Stimulated activated memory B cell treated with anti-CD40 and anti-IgM and Interleukin-4, amounts not matched to agents 10 μg/mL and 1 μg/mL and 100 μg/mL, for 72 hours (primary cell): ENCODE measurements around the gene ADAM23.

Source experiments
- ATAC-seq: fragments of 150-1000 bp; cut with Tn5 transposase; 2 replicates; pipeline ENCODE4 v1.10.0; 2021
- H3K27ac Mint-ChIP-seq: one replicate; pipeline ENCODE4 v1.8.0; 2022; ENCODE audit warnings: mild to moderate bottlenecking, mixed read lengths
- H3K27me3 Mint-ChIP-seq: one replicate; pipeline ENCODE4 v1.8.0; 2022; ENCODE audit warnings: mixed read lengths
- H3K36me3 Mint-ChIP-seq: one replicate; pipeline ENCODE4 v1.8.0; 2022; ENCODE audit warnings: mixed read lengths
- H3K4me1 Mint-ChIP-seq: one replicate; pipeline ENCODE4 v1.8.0; 2022; ENCODE audit warnings: mixed read lengths
- H3K4me3 Mint-ChIP-seq: one replicate; pipeline ENCODE4 v1.8.0; 2022; ENCODE audit warnings: mild to moderate bottlenecking, moderate library complexity, mixed read lengths
- H3K9me3 Mint-ChIP-seq: one replicate; pipeline ENCODE4 v1.8.0; 2022; ENCODE audit warnings: mixed read lengths

Gene ADAM23

GRCh38 chr2:206611191-206611590 is 167.9 kb downstream of the ADAM23 start:
- Mint-ChIP-seq H3K4me3 (no peak overlapping the region), H3K9me3 (no peaks in the 10 kb centered on the region), H3K36me3 (no peaks in the 10 kb centered on the region), H3K4me1 (no peaks in the 10 kb centered on the region), H3K27ac (no peak overlapping the region), H3K27me3 (no peaks in the 10 kb centered on the region)
- no peak for ATAC-seq

- no peak overlapping the region for H3K27ac Mint-ChIP-seq
- H3K4me1 Mint-ChIP-seq, result no peaks in the 10 kb centered on the region
- no peak overlapping the region for H3K4me3 Mint-ChIP-seq
- H3K36me3 Mint-ChIP-seq, result no peaks in the 10 kb centered on the region
- H3K27me3 Mint-ChIP-seq, result no peaks in the 10 kb centered on the region
- H3K9me3 Mint-ChIP-seq, result no peaks in the 10 kb centered on the region
- no peak for ATAC-seq
Observed at GRCh38 chr2:206611736-206612135, 168.4 kb downstream of the ADAM23 start.

GRCh38 chr2:206614811-206615210 is 171.5 kb downstream of the ADAM23 start:
- no peak overlapping the region for H3K27ac Mint-ChIP-seq
- no peak for ATAC-seq
- H3K27me3 Mint-ChIP-seq, result no peaks in the 10 kb centered on the region
- H3K36me3 Mint-ChIP-seq, result no peaks in the 10 kb centered on the region
- H3K9me3 Mint-ChIP-seq, result no peaks in the 10 kb centered on the region
- no peaks in the 10 kb centered on the region for H3K4me1 Mint-ChIP-seq
- no peak overlapping the region for H3K4me3 Mint-ChIP-seq

- Mint-ChIP-seq H3K27ac (no peak overlapping the region), H3K4me1 (no peaks in the 10 kb centered on the region), H3K36me3 (no peaks in the 10 kb centered on the region), H3K27me3 (no peaks in the 10 kb centered on the region), H3K4me3 (no peak overlapping the region), H3K9me3 (no peaks in the 10 kb centered on the region)
- ATAC-seq, result no peak
Observed at GRCh38 chr2:206615417-206616089, 172.2 kb downstream of the ADAM23 start.

GRCh38 chr2:206616151-206616550 is 172.8 kb downstream of the ADAM23 start:
- Mint-ChIP-seq H3K4me1 (no peaks in the 10 kb centered on the region), H3K9me3 (no peaks in the 10 kb centered on the region), H3K36me3 (no peaks in the 10 kb centered on the region), H3K27me3 (no peaks in the 10 kb centered on the region), H3K27ac (no peak overlapping the region), H3K4me3 (no peak overlapping the region)
- no peak for ATAC-seq

GRCh38 chr2:206619011-206619410 is 175.7 kb downstream of the ADAM23 start:
- no peak for ATAC-seq
- H3K4me3 Mint-ChIP-seq, result no peak overlapping the region
- H3K36me3 Mint-ChIP-seq, result no peaks in the 10 kb centered on the region
- H3K27ac Mint-ChIP-seq, result no peak overlapping the region
- no peaks in the 10 kb centered on the region for H3K9me3 Mint-ChIP-seq
- no peaks in the 10 kb centered on the region for H3K4me1 Mint-ChIP-seq
- no peaks in the 10 kb centered on the region for H3K27me3 Mint-ChIP-seq

GRCh38 chr2:206626108-206626507 is 182.8 kb downstream of the ADAM23 start:
- no peak for ATAC-seq
- Mint-ChIP-seq H3K36me3 (no peaks in the 10 kb centered on the region), H3K27ac (no peak overlapping the region), H3K4me1 (no peaks in the 10 kb centered on the region), H3K27me3 (peaks cover 11% of the 10 kb centered on the region), H3K4me3 (no peak overlapping the region), H3K9me3 (no peaks in the 10 kb centered on the region)

- Mint-ChIP-seq H3K4me3 (no peak overlapping the region), H3K27me3 (peaks cover 11% of the 10 kb centered on the region), H3K9me3 (no peaks in the 10 kb centered on the region), H3K27ac (no peak overlapping the region), H3K36me3 (no peaks in the 10 kb centered on the region), H3K4me1 (no peaks in the 10 kb centered on the region)
- ATAC-seq, result no peak
Observed at GRCh38 chr2:206627632-206628031, 184.3 kb downstream of the ADAM23 start.

GRCh38 chr2:206631340-206631739 is 188.0 kb downstream of the ADAM23 start:
- ATAC-seq, result no peak
- H3K4me3 Mint-ChIP-seq, result no peak overlapping the region
- no peak overlapping the region for H3K27ac Mint-ChIP-seq
- H3K36me3 Mint-ChIP-seq, result no peaks in the 10 kb centered on the region
- peaks cover 9% of the 10 kb centered on the region for H3K27me3 Mint-ChIP-seq
- no peaks in the 10 kb centered on the region for H3K9me3 Mint-ChIP-seq
- no peaks in the 10 kb centered on the region for H3K4me1 Mint-ChIP-seq

- H3K4me1 Mint-ChIP-seq, result no peaks in the 10 kb centered on the region
- no peaks in the 10 kb centered on the region for H3K9me3 Mint-ChIP-seq
- no peaks in the 10 kb centered on the region for H3K27me3 Mint-ChIP-seq
- H3K27ac Mint-ChIP-seq, result no peak overlapping the region
- H3K4me3 Mint-ChIP-seq, result no peak overlapping the region
- no peak for ATAC-seq
- H3K36me3 Mint-ChIP-seq, result no peaks in the 10 kb centered on the region
Observed at GRCh38 chr2:206635015-206635414, 191.7 kb downstream of the ADAM23 start.

GRCh38 chr2:206639636-206640035 is 196.3 kb downstream of the ADAM23 start:
- H3K4me1 Mint-ChIP-seq, result no peaks in the 10 kb centered on the region
- no peaks in the 10 kb centered on the region for H3K27me3 Mint-ChIP-seq
- no peaks in the 10 kb centered on the region for H3K36me3 Mint-ChIP-seq
- H3K9me3 Mint-ChIP-seq, result no peaks in the 10 kb centered on the region
- H3K27ac Mint-ChIP-seq, result no peak overlapping the region
- no peak for ATAC-seq
- no peak overlapping the region for H3K4me3 Mint-ChIP-seq

- H3K36me3 Mint-ChIP-seq, result no peaks in the 10 kb centered on the region
- H3K4me3 Mint-ChIP-seq, result no peak overlapping the region
- H3K9me3 Mint-ChIP-seq, result no peaks in the 10 kb centered on the region
- no peaks in the 10 kb centered on the region for H3K4me1 Mint-ChIP-seq
- ATAC-seq, result no peak
- H3K27ac Mint-ChIP-seq, result no peak overlapping the region
- peaks cover 8% of the 10 kb centered on the region for H3K27me3 Mint-ChIP-seq
Observed at GRCh38 chr2:206641226-206641625, 197.9 kb downstream of the ADAM23 start.

- Mint-ChIP-seq H3K4me3 (no peak within 1 kb of the TSS), H3K9me3 (no peaks in the 10 kb centered on the region), H3K36me3 (no peaks in the 10 kb centered on the region), H3K27ac (no peak within 1 kb of the TSS), H3K27me3 (peaks cover 9% of the 10 kb centered on the region), H3K4me1 (no peaks in the 10 kb centered on the region)
- no peak for ATAC-seq
Observed at GRCh38 chr2:206642075-206643025, 199.0 kb downstream of the ADAM23 start, which contains the start of gene FAM237A. Gene FAM237A (plus strand): TSS chr2:206642487. CDS start chr2:206644237, 1,750 bp downstream.

- H3K36me3 Mint-ChIP-seq, result no peaks in the 10 kb centered on the region
- H3K4me3 Mint-ChIP-seq, result no peak overlapping the region
- no peak overlapping the region for H3K27ac Mint-ChIP-seq
- no peak for ATAC-seq
- no peaks in the 10 kb centered on the region for H3K4me1 Mint-ChIP-seq
- H3K27me3 Mint-ChIP-seq, result peaks cover 9% of the 10 kb centered on the region
- H3K9me3 Mint-ChIP-seq, result no peaks in the 10 kb centered on the region
Observed at GRCh38 chr2:206647985-206648384, 204.7 kb downstream of the ADAM23 start.

- Mint-ChIP-seq H3K27me3 (peaks cover 15% of the 10 kb centered on the region), H3K9me3 (peaks cover 6% of the 10 kb centered on the region), H3K27ac (no peak overlapping the region), H3K4me1 (no peaks in the 10 kb centered on the region), H3K36me3 (no peaks in the 10 kb centered on the region), H3K4me3 (no peak overlapping the region)
- ATAC-seq, result no peak
Observed at GRCh38 chr2:206657087-206657486, 213.8 kb downstream of the ADAM23 start.

- Mint-ChIP-seq H3K4me3 (no peak overlapping the region), H3K9me3 (no peaks in the 10 kb centered on the region), H3K27ac (no peak overlapping the region), H3K36me3 (no peaks in the 10 kb centered on the region), H3K27me3 (peaks cover 24% of the 10 kb centered on the region), H3K4me1 (no peaks in the 10 kb centered on the region)
- ATAC-seq, result no peak
Observed at GRCh38 chr2:206665251-206665650, 221.9 kb downstream of the ADAM23 start.
